ENCODE measurements around the gene TCEA2.

The TCEA2 gene

DNA sequence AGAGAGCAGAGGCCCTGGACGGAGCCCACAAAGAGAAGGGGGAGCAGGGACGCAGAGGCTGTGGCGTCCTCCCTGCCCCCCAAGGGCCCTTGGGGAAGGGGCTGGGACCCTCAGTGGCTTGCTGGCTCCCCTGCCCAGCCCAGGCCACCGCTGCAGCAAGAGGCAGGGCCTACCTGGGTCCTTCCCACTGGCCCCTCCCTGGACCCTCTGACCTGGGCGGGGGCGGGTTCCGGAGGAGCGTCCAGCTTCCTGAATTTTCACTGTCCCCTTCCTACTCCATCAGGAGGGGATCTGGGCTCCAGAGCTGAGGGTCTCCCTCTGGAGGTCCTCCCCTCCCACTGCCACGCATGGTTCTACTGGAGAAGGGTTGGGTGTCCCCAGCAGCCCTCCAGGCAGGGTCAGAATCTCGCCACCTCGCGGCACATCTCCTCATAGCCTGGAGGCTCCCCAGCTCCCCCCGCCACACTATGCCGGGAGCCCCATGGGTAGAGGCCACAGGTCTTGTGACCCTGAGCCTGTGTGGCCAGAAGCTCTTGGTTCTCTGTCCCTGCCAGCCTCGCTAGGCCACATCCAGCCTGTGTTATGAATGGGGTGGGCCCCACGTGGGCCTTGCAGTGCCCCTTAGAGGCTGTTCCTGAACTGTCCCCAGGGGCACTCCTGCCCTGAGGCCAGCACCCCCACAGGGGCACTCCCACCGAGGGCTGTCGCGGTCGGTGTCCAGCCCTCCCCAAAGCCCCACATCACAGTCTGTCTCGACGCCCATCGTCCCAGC, 12.6 kb upstream of the TCEA2 start:
- no peak overlapping the region for H3K4me2 ChIP-seq (ENCODE audit: low read length, poor library complexity, severe bottlenecking)
- no peak overlapping the region for H2AK5ac ChIP-seq (ENCODE audit: low read length, severe bottlenecking)
- no peak overlapping the region for H2AFZ ChIP-seq (ENCODE audit: low read depth, low read length)
- H2BK15ac ChIP-seq (ENCODE audit: low read depth, poor library complexity, severe bottlenecking): no peak overlapping the region
- no peaks in the 10 kb centered on the region for H3K36me3 ChIP-seq (ENCODE audit: control insufficient read depth in 1 of 2, insufficient read depth in 2 of 2, low read depth in 1 of 2, low read length in 2 of 2)
- no peak overlapping the region for H2BK5ac ChIP-seq (ENCODE audit: low read depth, low read length, poor library complexity, severe bottlenecking)
- no peak overlapping the region for H3K23ac ChIP-seq (ENCODE audit: low read length in 2 of 2)
- no peak overlapping the region for H4K8ac ChIP-seq (ENCODE audit: low read length)
- no peaks in the 10 kb centered on the region for H3K79me1 ChIP-seq (replicated peaks; ENCODE audit: low read length, poor library complexity, severe bottlenecking)
- H3K27ac ChIP-seq (ENCODE audit: low read length, poor library complexity, severe bottlenecking): no peak overlapping the region
- WGBS: 89% methylated on average over 23 of the region's 23 CpGs
- H3K4me3 ChIP-seq (ENCODE audit: insufficient read depth in 1 of 2, low read depth in 1 of 2, low read length in 2 of 2): no peak overlapping the region
- H3K4ac ChIP-seq (ENCODE audit: low read depth in 1 of 2, low read length in 2 of 2): no peak overlapping the region
- peak overlapping the region in 1 of 2 experiments; percentile 35 for H2BK12ac ChIP-seq (ENCODE audit: low read length in 2 of 2)
- H3K9me3 ChIP-seq (ENCODE audit: control insufficient read depth, low read length): no peaks in the 10 kb centered on the region
- H3K9ac ChIP-seq (ENCODE audit: low read length): no peak overlapping the region
- peaks cover 37% of the 10 kb centered on the region for H3K4me1 ChIP-seq (ENCODE audit: control insufficient read depth, insufficient read depth, low read depth, low read length)
- H3K18ac ChIP-seq (ENCODE audit: low read depth in 1 of 2, low read length in 2 of 2): no peak overlapping the region
- peaks cover 53 to 81% of the 10 kb centered on the region in 2 experiments for H3K27me3 ChIP-seq (ENCODE audit: control insufficient read depth in 1 of 2, insufficient read depth in 1 of 2, low read length in 2 of 2)
- no peak overlapping the region for H3K14ac ChIP-seq (ENCODE audit: low read length in 2 of 2)
- peak overlapping the region; percentile 21 for H4K91ac ChIP-seq (ENCODE audit: low read length)
- no peak overlapping the region for H2BK120ac ChIP-seq (ENCODE audit: low read depth, low read length)
- DNase-seq: no peak

DNA sequence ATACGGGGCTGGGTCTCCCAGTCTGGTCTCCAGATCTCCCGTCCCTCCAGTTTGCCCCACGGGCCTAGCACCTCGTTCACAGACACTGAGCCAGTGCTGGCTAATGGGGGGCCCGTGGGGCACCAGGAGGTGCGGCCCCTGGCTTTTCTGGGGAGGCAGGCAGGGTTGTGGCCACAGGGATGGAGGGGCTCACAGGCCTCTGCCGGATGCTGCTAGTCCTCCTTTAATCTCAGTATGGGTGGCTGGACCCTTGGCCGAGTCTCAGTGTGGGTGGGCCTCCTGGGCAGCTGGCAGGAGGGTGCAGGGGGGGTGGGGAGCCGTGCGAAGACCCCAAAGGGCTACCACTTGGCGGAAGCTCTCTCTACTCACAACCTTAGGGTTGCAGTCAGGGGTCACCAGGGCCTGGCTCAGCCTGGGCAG, 12.0 kb upstream of the TCEA2 start:
- Histone ChIP-seq H3K9ac (ENCODE audit: low read length) (no peak overlapping the region), H2BK15ac (ENCODE audit: low read depth, poor library complexity, severe bottlenecking) (peak overlapping the region; percentile 63), H2BK5ac (ENCODE audit: low read depth, low read length, poor library complexity, severe bottlenecking) (no peak overlapping the region), H2AFZ (ENCODE audit: low read depth, low read length) (no peak overlapping the region), H3K23ac (ENCODE audit: low read length in 2 of 2) (no peak overlapping the region), H3K27ac (ENCODE audit: low read length, poor library complexity, severe bottlenecking) (no peak overlapping the region), H3K4me2 (ENCODE audit: low read length, poor library complexity, severe bottlenecking) (no peak overlapping the region), H4K91ac (ENCODE audit: low read length) (no peak overlapping the region), H3K36me3 (ENCODE audit: control insufficient read depth in 1 of 2, insufficient read depth in 2 of 2, low read depth in 1 of 2, low read length in 2 of 2) (no peaks in the 10 kb centered on the region), H4K8ac (ENCODE audit: low read length) (no peak overlapping the region), H3K14ac (ENCODE audit: low read length in 2 of 2) (no peak overlapping the region), H3K4me3 (ENCODE audit: insufficient read depth in 1 of 2, low read depth in 1 of 2, low read length in 2 of 2) (no peak overlapping the region), H2AK5ac (ENCODE audit: low read length, severe bottlenecking) (no peak overlapping the region), H3K9me3 (ENCODE audit: control insufficient read depth, low read length) (no peaks in the 10 kb centered on the region), H3K4ac (ENCODE audit: low read depth in 1 of 2, low read length in 2 of 2) (no peak overlapping the region), H3K79me1 (replicated peaks; ENCODE audit: low read length, poor library complexity, severe bottlenecking) (no peaks in the 10 kb centered on the region), H2BK12ac (ENCODE audit: low read length in 2 of 2) (peak overlapping the region in 1 of 2 experiments; percentile 35), H3K27me3 (ENCODE audit: control insufficient read depth in 1 of 2, insufficient read depth in 1 of 2, low read length in 2 of 2) (peaks cover 50 to 81% of the 10 kb centered on the region in 2 experiments), H3K4me1 (ENCODE audit: control insufficient read depth, insufficient read depth, low read depth, low read length) (peaks cover 41% of the 10 kb centered on the region), H3K18ac (ENCODE audit: low read depth in 1 of 2, low read length in 2 of 2) (no peak overlapping the region), H2BK120ac (ENCODE audit: low read depth, low read length) (no peak overlapping the region)
- DNase-seq: no peak
- 78% methylated on average over 11 of the region's 11 CpGs for WGBS

DNA sequence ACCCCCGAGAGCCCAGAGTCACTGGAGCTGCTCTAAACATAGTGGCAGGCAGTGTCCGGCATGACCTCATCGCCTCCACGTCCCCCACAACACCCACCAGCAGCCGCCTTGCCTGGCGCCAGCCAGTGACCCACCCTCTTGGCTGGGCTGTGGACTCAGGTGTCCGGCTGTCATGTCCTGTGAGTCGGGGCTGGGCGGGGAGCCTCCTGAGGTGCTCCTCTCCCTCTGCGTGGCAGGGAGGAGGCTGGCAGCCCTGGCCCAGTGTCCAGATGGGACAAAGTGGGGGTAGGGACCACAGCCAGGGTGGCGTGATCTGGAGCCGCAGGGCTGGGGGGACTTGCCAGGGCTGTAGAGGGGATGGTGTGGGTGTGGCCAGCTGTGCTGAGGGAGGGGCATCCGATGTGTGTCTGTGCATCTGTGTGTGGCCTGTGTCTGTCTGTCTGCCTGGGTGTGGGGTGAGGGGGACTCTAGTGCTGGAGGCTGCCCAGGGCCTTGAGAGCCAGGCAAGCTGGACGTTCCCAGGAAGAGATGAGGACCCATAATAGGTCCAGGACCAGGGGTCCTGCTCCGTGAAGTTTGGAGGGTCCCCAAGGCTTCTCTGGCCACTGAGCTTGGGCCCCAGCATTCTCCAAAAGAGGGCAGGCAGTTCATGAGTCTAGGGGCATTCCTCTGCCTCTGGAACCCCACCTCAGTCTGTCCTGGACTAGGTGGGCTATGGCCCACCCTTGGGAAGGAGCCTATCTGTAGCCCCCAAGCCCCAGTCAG, 11.3 kb upstream of the TCEA2 start:
- no peak overlapping the region for H3K4me3 ChIP-seq (ENCODE audit: insufficient read depth in 1 of 2, low read depth in 1 of 2, low read length in 2 of 2)
- peak overlapping the region; percentile 33 for H2BK15ac ChIP-seq (ENCODE audit: low read depth, poor library complexity, severe bottlenecking)
- no peak for DNase-seq
- H3K18ac ChIP-seq (ENCODE audit: low read depth in 1 of 2, low read length in 2 of 2): no peak overlapping the region
- peak overlapping the region; percentile 61 for H4K91ac ChIP-seq (ENCODE audit: low read length)
- H3K4me1 ChIP-seq (ENCODE audit: control insufficient read depth, insufficient read depth, low read depth, low read length): peaks cover 46% of the 10 kb centered on the region
- H3K23ac ChIP-seq (ENCODE audit: low read length in 2 of 2): no peak overlapping the region
- H2BK120ac ChIP-seq (ENCODE audit: low read depth, low read length): no peak overlapping the region
- no peak overlapping the region for H3K27ac ChIP-seq (ENCODE audit: low read length, poor library complexity, severe bottlenecking)
- H2AK5ac ChIP-seq (ENCODE audit: low read length, severe bottlenecking): no peak overlapping the region
- no peak overlapping the region for H2BK5ac ChIP-seq (ENCODE audit: low read depth, low read length, poor library complexity, severe bottlenecking)
- no peak overlapping the region for H2AFZ ChIP-seq (ENCODE audit: low read depth, low read length)
- no peak overlapping the region for H3K9ac ChIP-seq (ENCODE audit: low read length)
- no peak overlapping the region for H3K14ac ChIP-seq (ENCODE audit: low read length in 2 of 2)
- no peak overlapping the region for H3K4me2 ChIP-seq (ENCODE audit: low read length, poor library complexity, severe bottlenecking)
- H3K4ac ChIP-seq (ENCODE audit: low read depth in 1 of 2, low read length in 2 of 2): no peak overlapping the region
- H4K8ac ChIP-seq (ENCODE audit: low read length): peak overlapping the region; percentile 40
- WGBS: 87% methylated on average over 15 of the region's 15 CpGs
- H3K36me3 ChIP-seq (ENCODE audit: control insufficient read depth in 1 of 2, insufficient read depth in 2 of 2, low read depth in 1 of 2, low read length in 2 of 2): no peaks in the 10 kb centered on the region
- H3K79me1 ChIP-seq (replicated peaks; ENCODE audit: low read length, poor library complexity, severe bottlenecking): no peaks in the 10 kb centered on the region
- H2BK12ac ChIP-seq (ENCODE audit: low read length in 2 of 2): peak overlapping the region in 1 of 2 experiments; percentile 60
- H3K9me3 ChIP-seq (ENCODE audit: control insufficient read depth, low read length): no peaks in the 10 kb centered on the region
- peaks cover 43 to 78% of the 10 kb centered on the region in 2 experiments for H3K27me3 ChIP-seq (ENCODE audit: control insufficient read depth in 1 of 2, insufficient read depth in 1 of 2, low read length in 2 of 2)

DNA sequence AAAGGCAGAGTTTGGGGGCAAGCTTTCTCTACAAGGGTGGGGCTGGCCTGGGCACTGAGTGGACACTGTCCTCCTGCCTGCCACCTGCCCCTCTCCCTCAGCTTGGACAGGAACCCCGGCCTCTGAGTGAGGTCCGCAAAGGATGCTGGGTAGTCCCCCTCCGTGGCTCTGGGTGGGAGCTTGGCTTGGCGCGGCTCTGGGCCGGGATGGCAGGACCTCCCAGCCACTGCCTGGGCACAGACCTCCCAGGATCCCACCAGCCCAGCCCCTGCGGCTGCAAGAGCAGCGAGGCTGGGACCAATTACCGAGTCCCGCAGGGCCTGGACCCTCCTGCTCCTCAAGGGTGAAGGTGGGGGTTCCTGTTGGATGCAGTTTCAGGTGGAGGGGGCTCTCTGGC, 10.7 kb upstream of the TCEA2 start:
- H3K14ac ChIP-seq (ENCODE audit: low read length in 2 of 2): no peak overlapping the region
- 85% methylated on average over 7 of the region's 10 CpGs for WGBS

More for the DNA sequence above, 10.7 kb upstream of the TCEA2 start:
- H2AK5ac ChIP-seq (ENCODE audit: low read length, severe bottlenecking): no peak overlapping the region
- H3K4me1 ChIP-seq (ENCODE audit: control insufficient read depth, insufficient read depth, low read depth, low read length): peaks cover 52% of the 10 kb centered on the region
- H4K8ac ChIP-seq (ENCODE audit: low read length): no peak overlapping the region
- H3K9ac ChIP-seq (ENCODE audit: low read length): no peak overlapping the region
- H4K91ac ChIP-seq (ENCODE audit: low read length): peak overlapping the region; percentile 28
- no peak overlapping the region for H3K4me3 ChIP-seq (ENCODE audit: insufficient read depth in 1 of 2, low read depth in 1 of 2, low read length in 2 of 2)
- H2AFZ ChIP-seq (ENCODE audit: low read depth, low read length): no peak overlapping the region
- no peak overlapping the region for H3K4ac ChIP-seq (ENCODE audit: low read depth in 1 of 2, low read length in 2 of 2)
- H3K18ac ChIP-seq (ENCODE audit: low read depth in 1 of 2, low read length in 2 of 2): no peak overlapping the region
- DNase-seq: no peak
- no peaks in the 10 kb centered on the region for H3K36me3 ChIP-seq (ENCODE audit: control insufficient read depth in 1 of 2, insufficient read depth in 2 of 2, low read depth in 1 of 2, low read length in 2 of 2)
- H3K27me3 ChIP-seq (ENCODE audit: control insufficient read depth in 1 of 2, insufficient read depth in 1 of 2, low read length in 2 of 2): peaks cover 37 to 78% of the 10 kb centered on the region in 2 experiments
- H2BK15ac ChIP-seq (ENCODE audit: low read depth, poor library complexity, severe bottlenecking): peak overlapping the region; percentile 82
- no peak overlapping the region for H3K4me2 ChIP-seq (ENCODE audit: low read length, poor library complexity, severe bottlenecking)
- H3K79me1 ChIP-seq (replicated peaks; ENCODE audit: low read length, poor library complexity, severe bottlenecking): no peaks in the 10 kb centered on the region
- peak overlapping the region in 1 of 2 experiments; percentile 43 for H2BK12ac ChIP-seq (ENCODE audit: low read length in 2 of 2)
- H3K23ac ChIP-seq (ENCODE audit: low read length in 2 of 2): no peak overlapping the region
- no peak overlapping the region for H3K27ac ChIP-seq (ENCODE audit: low read length, poor library complexity, severe bottlenecking)
- H2BK5ac ChIP-seq (ENCODE audit: low read depth, low read length, poor library complexity, severe bottlenecking): no peak overlapping the region
- no peaks in the 10 kb centered on the region for H3K9me3 ChIP-seq (ENCODE audit: control insufficient read depth, low read length)
- H2BK120ac ChIP-seq (ENCODE audit: low read depth, low read length): no peak overlapping the region

All from mesenchymal stem cell (in vitro differentiated cells and primary cell).